ENCODE results near the gene SRRM1. TPM values are rescaled to one million over a fixed set of nuclear protein-coding genes. Genes with fewer than 3 reads are reported as not detected.
A peak's percentile ranks its signal among the peaks of the same experiment; 100 is the strongest.

SRRM1 gene
- polyA plus RNA-seq, 3 donors, result 55.9 to 106 (median 75.9) TPM

GRCh38 chr1:24695202-24695974, 52.3 kb downstream of the SRRM1 start:
- Histone ChIP-seq H3K4me2 (replicated peaks; ENCODE audit: extremely low read depth, low read length, poor library complexity, severe bottlenecking) (peak overlapping the region; percentile 40), H2AFZ (ENCODE audit: insufficient read depth, low read depth, low read length, poor library complexity, severe bottlenecking) (peak overlapping the region; percentile 81), H3K79me2 (ENCODE audit: insufficient read depth, low read length) (no peaks in the 10 kb centered on the region)

More at GRCh38 chr1:24695202-24695974, 52.3 kb downstream of the SRRM1 start:
- peaks cover 0 to 9% (median 5%) of the 10 kb centered on the region in 7 donors for H3K9me3 Mint-ChIP-seq
- Histone ChIP-seq H3K9me3 (replicated peaks in 1 of 2; ENCODE audit: control insufficient read depth in 1 of 2, insufficient read depth in 1 of 2, low read length in 2 of 2) (no peaks in the 10 kb centered on the region), H3K9ac (ENCODE audit: insufficient read depth, low read length, poor library complexity, severe bottlenecking) (peak overlapping the region; percentile 16), H3K27ac (ENCODE audit: low read depth in 1 of 2, low read length in 2 of 2) (peak overlapping the region; percentile 36 to 81), H3K36me3 (replicated peaks in 1 of 2; ENCODE audit: control insufficient read depth in 1 of 2, insufficient read depth in 2 of 2, low read length in 2 of 2) (no peaks in the 10 kb centered on the region), H3K27me3 (ENCODE audit: control insufficient read depth in 2 of 2, insufficient read depth in 2 of 2, low read length in 2 of 2) (no peaks in the 10 kb centered on the region), H3K4me3 (replicated peaks in 1 of 3; ENCODE audit: low read depth in 2 of 3, low read length in 3 of 3) (peak overlapping the region in 1 of 3 experiments; percentile 49), H4K20me1 (ENCODE audit: insufficient read depth, low read length) (no peaks in the 10 kb centered on the region), H3K4me1 (ENCODE audit: control insufficient read depth in 1 of 2, insufficient read depth in 2 of 2, low read length in 2 of 2) (peaks cover 30 to 32% of the 10 kb centered on the region in 2 donors)
- DNase-seq, result peak; percentile 30 to 47 (median 34)
- 29% methylated on average over 4 of the region's 7 CpGs for WGBS (ENCODE audit: insufficient coverage)
- peak overlapping the region in 5 of 7 donors; percentile 37 to 89 (median 79) for H3K27ac Mint-ChIP-seq
- peaks cover 0 to 2% (median 2%) of the 10 kb centered on the region in 3 donors for H3K27me3 Mint-ChIP-seq (ENCODE audit: low read depth in 3 of 3)
- peaks cover 29% of the 10 kb centered on the region for H3K4me1 Mint-ChIP-seq
- H3K36me3 Mint-ChIP-seq, result peaks cover 0 to 2% of the 10 kb centered on the region in 2 donors
- H3K4me3 Mint-ChIP-seq, result peak overlapping the region in 1 of 2 donors; percentile 46
- TF ChIP-seq CTCF (IDR thresholded peaks at IDR 0.05), result no peak
- intact Hi-C loops (cut with micrococcal nuclease), result no loop called here
